GM23338 (cell line): ENCODE measurements around the gene BCL2L2. TPM values are rescaled to one million over a fixed set of nuclear protein-coding genes. Genes with fewer than 3 reads are reported as not detected.

Source experiments
- ATAC-seq: fragments of 200-7000 bp; cut with Tn5 transposase; 3 replicates; pipeline ENCODE4 v1.9.1; 2020
- DNase-seq: peaks from one replicate; pipeline ENCODE4 v3.0.0-alpha.2; 2015; ENCODE audit warnings: low spot score
- H2AFZ ChIP-seq: fragments of 200-600 bp; sonication (generic); 2 replicates; pipeline ENCODE4 v1.8.0; 2016; ENCODE audit warnings: antibody characterized with exemption, mild to moderate bottlenecking, moderate library complexity
- H3F3A ChIP-seq: fragments of 200-600 bp; sonication (generic); replicated peaks from 2 replicates; pipeline ENCODE4 v1.8.0; 2017; ENCODE audit warnings: antibody characterized with exemption, mixed run types, low read depth
- H3K27ac ChIP-seq: fragments of 200-600 bp; sonication (generic); 2 replicates; pipeline ENCODE4 v1.6.1; 2016; ENCODE audit warnings: low read depth
- H3K27me3 ChIP-seq: fragments of 200-600 bp; sonication (generic); 2 replicates; pipeline ENCODE4 v1.8.0; 2016; ENCODE audit warnings: mild to moderate bottlenecking, mixed run types, moderate library complexity; ENCODE audit not compliant: insufficient read depth
- H3K36me3 ChIP-seq: fragments of 200-600 bp; sonication (generic); 2 replicates; pipeline ENCODE4 v1.8.0; 2016; ENCODE audit warnings: mild to moderate bottlenecking; ENCODE audit not compliant: insufficient read depth
- H3K4me1 ChIP-seq: fragments of 200-600 bp; sonication (generic); 2 replicates; pipeline ENCODE4 v1.8.0; 2016; ENCODE audit warnings: mild to moderate bottlenecking, moderate library complexity; ENCODE audit not compliant: insufficient read depth
- H3K4me2 ChIP-seq: fragments of 200-600 bp; sonication (generic); 2 replicates; pipeline ENCODE4 v1.7.1; 2017; ENCODE audit warnings: mixed run types
- H3K4me3 ChIP-seq: fragments of 200-600 bp; sonication (generic); 2 replicates; pipeline ENCODE4 v1.6.1; 2016; ENCODE audit warnings: mixed run types
- H3K79me2 ChIP-seq: fragments of 200-600 bp; sonication (generic); replicated peaks from 2 replicates; pipeline ENCODE4 v1.8.0; 2017; ENCODE audit warnings: mild to moderate bottlenecking; ENCODE audit not compliant: insufficient read depth
- H3K9me2 ChIP-seq: fragments of 200-600 bp; sonication (generic); 2 replicates; pipeline ENCODE4 v1.8.0; 2017; ENCODE audit not compliant: insufficient read depth
- H4K20me1 ChIP-seq: fragments of 200-600 bp; sonication (generic); replicated peaks from 2 replicates; pipeline ENCODE4 v1.8.0; 2017; ENCODE audit warnings: mild to moderate bottlenecking; ENCODE audit not compliant: insufficient read depth
- H3K27ac Mint-ChIP-seq: 2 replicates; pipeline ENCODE4 v1.8.0; 2020; ENCODE audit warnings: inconsistent platforms, mild to moderate bottlenecking, moderate library complexity, mixed read lengths
- H3K27me3 Mint-ChIP-seq: 3 replicates; pipeline ENCODE4 v1.8.0; 2022; ENCODE audit warnings: low read depth, mild to moderate bottlenecking, moderate library complexity, mixed read lengths, inconsistent platforms; ENCODE audit not compliant: insufficient read depth, poor library complexity
- H3K36me3 Mint-ChIP-seq: 3 replicates; pipeline ENCODE4 v1.8.0; 2021; ENCODE audit warnings: low read depth, mild to moderate bottlenecking, inconsistent platforms, moderate library complexity, mixed read lengths
- H3K4me1 Mint-ChIP-seq: 3 replicates; pipeline ENCODE4 v1.8.0; 2020; ENCODE audit warnings: mild to moderate bottlenecking, inconsistent platforms, mixed read lengths
- H3K4me3 Mint-ChIP-seq: 3 replicates; pipeline ENCODE4 v1.8.0; 2021; ENCODE audit warnings: moderate library complexity, mild to moderate bottlenecking, inconsistent platforms, mixed read lengths
- H3K9me3 Mint-ChIP-seq: 3 replicates; pipeline ENCODE4 v1.8.0; 2020; ENCODE audit warnings: moderate library complexity, mild to moderate bottlenecking, inconsistent platforms, mixed read lengths
- CREB1 ChIP-seq: fragments of 250-450 bp; sonication (Bioruptor Pico); IDR thresholded peaks from 2 replicates; pipeline ENCODE4 v1.5.0; 2020; ENCODE audit warnings: low read depth, mild to moderate bottlenecking, moderate library complexity
- CTCF ChIP-seq, 2 experiments: fragments of 200-600 bp in 1 of 2; sonication (generic) in 1 of 2; conservative IDR thresholded peaks; 2 replicates each; pipeline versions ENCODE4 v1.5.1 to v1.6.1; 2016 to 2017; ENCODE audit warnings: antibody characterized with exemption in 2 of 2, low read depth in 2 of 2, mild to moderate bottlenecking in 2 of 2, moderate library complexity in 1 of 2
- ETS1 ChIP-seq: IDR thresholded peaks from 2 replicates; pipeline ENCODE4 v1.6.1; 2016; ENCODE audit warnings: antibody characterized with exemption
- EZH2 ChIP-seq: fragments of 200-600 bp; sonication (generic); IDR thresholded peaks from one replicate; pipeline ENCODE4 v1.8.0; 2017; ENCODE audit warnings: antibody characterized with exemption, mild to moderate bottlenecking, low read depth; ENCODE audit not compliant: unreplicated experiment
- EZH2phosphoT487 ChIP-seq: fragments of 200-600 bp; sonication (generic); IDR thresholded peaks from one replicate; pipeline ENCODE4 v1.8.1; 2018; ENCODE audit warnings: antibody characterized with exemption; ENCODE audit not compliant: unreplicated experiment
- JUNB ChIP-seq: IDR thresholded peaks from one replicate; pipeline ENCODE4 v1.6.1; 2016; ENCODE audit warnings: antibody characterized with exemption; ENCODE audit not compliant: unreplicated experiment
- NANOG ChIP-seq: IDR thresholded peaks from 2 replicates; pipeline ENCODE4 v1.6.1; 2016; ENCODE audit warnings: antibody characterized with exemption, borderline replicate concordance
- POLR2AphosphoS5 ChIP-seq: IDR thresholded peaks from 2 replicates; pipeline ENCODE4 v1.6.1; 2016; ENCODE audit warnings: antibody characterized with exemption, low read depth
- REST ChIP-seq: IDR thresholded peaks from one replicate; pipeline ENCODE4 v1.6.1; 2018; ENCODE audit warnings: antibody characterized with exemption; ENCODE audit not compliant: unreplicated experiment
- STAT1 ChIP-seq: IDR thresholded peaks from one replicate; pipeline ENCODE4 v1.6.1; 2016; ENCODE audit warnings: antibody characterized with exemption; ENCODE audit not compliant: unreplicated experiment
- ZNF114 ChIP-seq: fragments of 250-450 bp; sonication (Bioruptor Pico); IDR thresholded peaks from 2 replicates; pipeline ENCODE4 v1.5.0; 2020; ENCODE audit warnings: mild to moderate bottlenecking, moderate library complexity
- ZNF331 ChIP-seq: fragments of 250-450 bp; sonication (Bioruptor Pico); IDR thresholded peaks from 2 replicates; pipeline ENCODE4 v1.5.0; 2020; ENCODE audit warnings: low read depth, mild to moderate bottlenecking, moderate library complexity
- ZNF462 ChIP-seq: fragments of 250-450 bp; sonication (Bioruptor Pico); IDR thresholded peaks from 2 replicates; pipeline ENCODE4 v1.5.0; 2020; ENCODE audit warnings: mild to moderate bottlenecking, moderate library complexity
- polyA plus RNA-seq: library from polyadenylated mRNA; unstranded; fragments of >200 nt; fragmentation: Nextera tagmentation; extraction: Ambion mirVana; gene quantifications from 2 replicates; pipeline ENCODE4 v1.2.1, GENCODE V29; 2016
- total RNA-seq: library from RNA; depleted of rRNA; stranded (reverse); fragments of >200 nt; shearing (Covaris generic); gene quantifications from 2 replicates; pipeline ENCODE4 v1.2.3, GENCODE V29; 2014

Gene BCL2L2
- total and polyA plus RNA-seq, 2 experiments from 2014 or later, result 3.5 to 12.3 TPM

- Mint-ChIP-seq H3K27me3 (peaks cover 14% of the 10 kb centered on the region), H3K36me3 (peaks cover 32% of the 10 kb centered on the region), H3K4me3 (no peak overlapping the region), H3K4me1 (peaks cover 26% of the 10 kb centered on the region), H3K9me3 (no peaks in the 10 kb centered on the region; the same call in 2 of the 3 replicates), H3K27ac (no peak overlapping the region)
- H3K4me3 ChIP-seq, result no peak overlapping the region
- no peak for ATAC-seq
- peaks cover 20% of the 10 kb centered on the region for H3K27me3 ChIP-seq
- no peak overlapping the region for H3K27ac ChIP-seq
- peaks cover 7% of the 10 kb centered on the region; the same call in 1 of the 2 replicates for H3K4me1 ChIP-seq
- no peaks in the 10 kb centered on the region for H3K79me2 ChIP-seq
- H3F3A ChIP-seq, result no peaks in the 10 kb centered on the region
- H3K4me2 ChIP-seq, result no peak overlapping the region
- H2AFZ ChIP-seq, result no peak overlapping the region
- H4K20me1 ChIP-seq, result no peaks in the 10 kb centered on the region; the same call in 1 of the 2 replicates
- H3K36me3 ChIP-seq, result no peaks in the 10 kb centered on the region
- no peaks in the 10 kb centered on the region for H3K9me2 ChIP-seq
- no peak for DNase-seq
- TF ChIP-seq ZNF114 (CRISPR knock-in tag), result no peak
- no peak for TF ChIP-seq JUNB
- no peak for TF ChIP-seq CREB1 (CRISPR knock-in tag)
- TF ChIP-seq ETS1, result no peak
- TF ChIP-seq REST, result no peak
- TF ChIP-seq STAT1, result no peak
- TF ChIP-seq POLR2AphosphoS5, result no peak
- no peak for TF ChIP-seq NANOG
- TF ChIP-seq CTCF (conservative IDR thresholded peaks at IDR 0.05; ENCODE audit: low read depth in 2 of 2), result no peak
- TF ChIP-seq ZNF462, result no peak
- TF ChIP-seq ZNF331, result no peak
- no peak for TF ChIP-seq EZH2phosphoT487
- TF ChIP-seq EZH2, result no peak
Measured at GRCh38 chr14:23358042-23358441, 51.4 kb downstream of the BCL2L2 start.
